Measurements from ENCODE around the gene TLX1.

- TF ChIP-seq CTCF (IDR thresholded peaks at IDR 0.05 in 2 of 3, conservative IDR thresholded peaks at IDR 0.05 in 1 of 3; ENCODE audit: insufficient read depth in 2 of 3, low read depth in 1 of 3, low read length in 3 of 3): no peak
- TF ChIP-seq SPI1 (IDR thresholded peaks at IDR 0.05; ENCODE audit: borderline replicate concordance, low read depth, low read length): no peak
These were observed 33.2 kb upstream of the TLX1 start for GRCh38 chr10:101097881-101098280.
